A673 (cell line): ENCODE data around the gene RAB40A.

Experiments used
- CTCF ChIP-seq: fragments of 300-800, 200-600 bp; sonication (generic); conservative IDR thresholded peaks from 2 replicates; pipeline ENCODE4 v1.5.1; 2017; ENCODE audit warnings: low read depth, mild to moderate bottlenecking, antibody characterized with exemption, low read length, moderate library complexity, mixed read lengths
- EZH2 ChIP-seq: fragments of 200-600 bp; sonication (generic); IDR thresholded peaks from 2 replicates; pipeline ENCODE4 v1.6.1; 2017; ENCODE audit warnings: borderline replicate concordance, low read depth, mild to moderate bottlenecking, mixed read lengths, antibody characterized with exemption, low read length; ENCODE audit not compliant: poor library complexity, severe bottlenecking

DNA sequence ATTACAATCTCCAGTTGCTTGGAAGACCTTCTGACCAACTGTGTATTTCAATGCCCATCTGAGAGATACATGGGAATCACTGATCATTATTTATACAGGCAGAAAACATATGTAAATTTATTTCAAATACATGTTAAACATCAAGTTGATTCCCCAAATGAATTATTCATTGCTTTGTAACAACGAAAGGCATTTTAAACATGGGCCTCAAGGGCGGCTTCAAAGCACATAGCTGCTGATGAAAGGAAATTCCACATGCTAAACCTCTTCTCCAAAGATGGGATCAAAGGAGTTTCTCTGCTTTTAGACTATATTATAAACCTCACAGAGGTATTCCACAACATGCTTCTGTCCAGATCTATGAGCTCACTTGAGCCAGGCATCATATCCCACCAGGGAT, 4.3 kb upstream of the RAB40A start:
- TF ChIP-seq CTCF (no peak), EZH2 (no peak)
